Activated CD8-positive, alpha-beta T cell treated with anti-CD3 and anti-CD28 coated beads for 36 hours (primary cell): ENCODE measurements around the gene WDR5B. TPM values are rescaled to one million over a fixed set of nuclear protein-coding genes. Genes with fewer than 3 reads are reported as not detected.

Experiments used
- ATAC-seq: fragments of 200-7000 bp; cut with Tn5 transposase; one replicate; pipeline ENCODE4 v1.10.0; 2021; ENCODE audit warnings: mild to moderate bottlenecking, moderate library complexity
- CTCF ChIA-PET: fragments of 350-600 bp; sonication (Branson Sonifier 250); formaldehyde crosslinking; loops from one replicate; lab custom pipeline; 2021; ENCODE audit warnings: antibody characterized with exemption; lab: Charles Lee
- POLR2A ChIA-PET: fragments of 350-600 bp; sonication (Branson Sonifier 250); formaldehyde crosslinking; loops from one replicate; lab custom pipeline; 2021; ENCODE audit warnings: antibody characterized with exemption; lab: Charles Lee
- DNase-seq: peaks from one replicate; pipeline ENCODE4 v3.0.0-alpha.2; 2020
- H3K27ac Mint-ChIP-seq: one replicate; pipeline ENCODE4 v1.8.0; 2021; ENCODE audit warnings: mild to moderate bottlenecking, mixed read lengths
- H3K27me3 Mint-ChIP-seq: one replicate; pipeline ENCODE4 v1.8.0; 2021; ENCODE audit warnings: mixed read lengths
- H3K36me3 Mint-ChIP-seq: one replicate; pipeline ENCODE4 v1.8.0; 2021; ENCODE audit warnings: low read depth, mixed read lengths
- H3K4me1 Mint-ChIP-seq: one replicate; pipeline ENCODE4 v1.8.0; 2021; ENCODE audit warnings: low read depth, mixed read lengths
- H3K4me3 Mint-ChIP-seq: one replicate; pipeline ENCODE4 v1.8.0; 2021; ENCODE audit warnings: mild to moderate bottlenecking, moderate library complexity, mixed read lengths
- H3K9me3 Mint-ChIP-seq: one replicate; pipeline ENCODE4 v1.8.0; 2021; ENCODE audit warnings: mixed read lengths
- CTCF ChIP-seq: fragments of 200-600 bp; IDR thresholded peaks from one replicate; pipeline ENCODE4 v1.8.0; 2022; ENCODE audit warnings: antibody characterized with exemption, mild to moderate bottlenecking
- intact Hi-C: fragments of 100-400 bp; cut with micrococcal nuclease; formaldehyde crosslinking; loops from one replicate; pipeline ENCODE4 v1.10.0; 2022
- total RNA-seq, 2 experiments: library from RNA; stranded (reverse); gene quantifications; one replicate each; pipeline ENCODE4 v1.2.3, GENCODE V29; 2021

WDR5B gene
- total RNA-seq, 2 experiments from 2014 or later, result 3.2 to 3.4 TPM

- H3K36me3 Mint-ChIP-seq, result peaks cover 74% of the 10 kb centered on the region
- H3K27me3 Mint-ChIP-seq, result no peaks in the 10 kb centered on the region
- POLR2A ChIA-PET, result no interaction called here
- intact Hi-C loops, result loop anchor here (10.0 kb wide), 1 partner anchor 274 kb away; the partner anchor contains the start of gene PARP14
- H3K9me3 Mint-ChIP-seq, result no peaks in the 10 kb centered on the region
- DNase-seq (peak; percentile 19), ATAC-seq (peak; percentile 31)
- H3K4me3 Mint-ChIP-seq, result no peak overlapping the region
- TF ChIP-seq CTCF, result no peak
- peak overlapping the region; percentile 50 for H3K27ac Mint-ChIP-seq
- CTCF ChIA-PET, result interaction anchor here (1.6 kb wide), 1 partner anchor 18 kb away, joined by 6 read pairs; no protein-coding TSS in a partner anchor
- H3K4me1 Mint-ChIP-seq, result peaks cover 63% of the 10 kb centered on the region
These were observed 5.2 kb downstream of the WDR5B start for GRCh38 chr3:122410639-122411038.

DNA sequence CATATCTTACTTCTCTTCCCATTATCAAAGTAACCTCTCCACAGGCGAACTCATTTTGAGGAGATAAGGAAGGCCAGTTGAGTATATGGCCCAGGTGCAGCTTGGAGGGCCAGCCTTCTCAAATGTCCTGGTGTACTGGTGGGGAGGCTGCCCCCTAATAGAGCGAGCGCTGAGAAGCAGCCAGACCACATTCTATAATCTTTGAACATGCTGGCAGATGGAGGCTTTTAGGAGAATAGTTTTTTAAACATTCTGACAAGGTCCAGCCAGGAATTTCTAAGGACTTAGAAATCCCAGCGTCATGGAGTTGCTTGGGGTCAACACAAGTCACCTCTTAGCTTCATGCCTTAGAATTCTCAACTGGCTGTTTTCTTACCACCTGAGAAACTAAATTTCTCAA lies 5.8 kb downstream of the WDR5B start:
- intact Hi-C loops, result loop anchor here (10.0 kb wide), 1 partner anchor 275 kb away; the partner anchor contains the start of gene PARP14
- no peaks in the 10 kb centered on the region for H3K9me3 Mint-ChIP-seq
- no peak for DNase-seq
- peaks cover 62% of the 10 kb centered on the region for H3K4me1 Mint-ChIP-seq
- ATAC-seq, result no peak
- H3K4me3 Mint-ChIP-seq, result no peak overlapping the region
- CTCF ChIA-PET, result interaction anchor here (1.0 to 1.7 kb wide), 2 partner anchors 26 to 269 kb away, joined by 4 to 5 read pairs; partner anchors contain the start of gene FAM162A
- H3K36me3 Mint-ChIP-seq, result peaks cover 75% of the 10 kb centered on the region
- H3K27me3 Mint-ChIP-seq, result no peaks in the 10 kb centered on the region
- TF ChIP-seq CTCF, result no peak
- POLR2A ChIA-PET, result no interaction called here
- peak overlapping the region; percentile 82 for H3K27ac Mint-ChIP-seq

GRCh38 chr3:122409446-122409845 lies 6.4 kb downstream of the WDR5B start:
- H3K9me3 Mint-ChIP-seq, result no peaks in the 10 kb centered on the region
- DNase-seq (no peak), ATAC-seq (no peak)
- no peaks in the 10 kb centered on the region for H3K27me3 Mint-ChIP-seq
- ChIA-PET POLR2A (interaction anchor here (0.6 to 1.6 kb wide), 3 partner anchors 25 to 40 kb away, joined by 3 to 4 read pairs (median 4); partner anchors contain the start of gene FAM162A), CTCF (interaction anchor here (1.0 to 2.3 kb wide), 3 partner anchors 17 to 269 kb away, joined by 4 to 19 read pairs (median 5); partner anchors contain the start of gene FAM162A)
- intact Hi-C loops, result no loop called here
- no peak overlapping the region for H3K4me3 Mint-ChIP-seq
- H3K36me3 Mint-ChIP-seq, result peaks cover 71% of the 10 kb centered on the region
- peaks cover 55% of the 10 kb centered on the region for H3K4me1 Mint-ChIP-seq
- H3K27ac Mint-ChIP-seq, result peak overlapping the region; percentile 82
- no peak for TF ChIP-seq CTCF

GRCh38 chr3:122407946-122408345 lies 7.9 kb downstream of the WDR5B start:
- no peak for DNase-seq
- no peaks in the 10 kb centered on the region for H3K9me3 Mint-ChIP-seq
- CTCF ChIA-PET, result interaction anchor here (0.6 to 2.3 kb wide), 6 partner anchors 8 to 1137 kb away, joined by 3 to 19 read pairs (median 4); partner anchors contain the start of genes FAM162A and WDR5B
- H3K27ac Mint-ChIP-seq, result no peak overlapping the region
- TF ChIP-seq CTCF, result no peak
- peaks cover 46% of the 10 kb centered on the region for H3K4me1 Mint-ChIP-seq
- no peaks in the 10 kb centered on the region for H3K27me3 Mint-ChIP-seq
- no peak for ATAC-seq
- H3K4me3 Mint-ChIP-seq, result no peak overlapping the region
- intact Hi-C loops, result no loop called here
- POLR2A ChIA-PET, result interaction anchor here (0.7 to 1.6 kb wide), 3 partner anchors 9 to 24 kb away, joined by 3 to 4 read pairs (median 3); partner anchors contain the start of gene FAM162A
- peaks cover 67% of the 10 kb centered on the region for H3K36me3 Mint-ChIP-seq

DNA sequence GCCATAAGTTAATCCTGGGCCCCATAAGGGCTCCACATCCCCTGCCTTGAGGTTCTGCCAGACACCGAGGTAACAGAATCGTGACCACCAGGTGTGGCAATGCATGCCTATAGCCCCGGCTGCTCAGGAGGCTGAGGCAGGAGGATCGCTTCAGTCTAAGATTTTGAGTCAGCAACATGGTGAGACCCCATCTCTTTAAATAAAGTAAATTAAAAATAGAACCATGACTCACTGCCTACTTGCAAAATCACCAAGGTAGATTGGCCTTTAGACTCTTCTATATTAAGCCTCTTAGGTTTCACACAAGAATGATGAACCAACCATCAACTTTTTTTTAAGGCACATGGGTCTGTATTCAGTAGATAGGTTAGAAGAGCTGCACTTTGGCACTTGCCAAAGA lies 9.7 kb downstream of the WDR5B start:
- no peak for TF ChIP-seq CTCF
- H3K27me3 Mint-ChIP-seq, result no peaks in the 10 kb centered on the region
- H3K27ac Mint-ChIP-seq, result peak overlapping the region; percentile 79
- H3K36me3 Mint-ChIP-seq, result peaks cover 59% of the 10 kb centered on the region
- CTCF ChIA-PET, result interaction anchor here (1.8 to 2.4 kb wide), 2 partner anchors 13 to 21 kb away, joined by 9 to 10 read pairs; partner anchors contain the start of gene FAM162A
- no peaks in the 10 kb centered on the region for H3K9me3 Mint-ChIP-seq
- DNase-seq (peak; percentile 38), ATAC-seq (peak; percentile 64)
- no peak overlapping the region for H3K4me3 Mint-ChIP-seq
- intact Hi-C loops, result no loop called here
- POLR2A ChIA-PET, result interaction anchor here (2.5 kb wide), 1 partner anchor 10 kb away, joined by 6 read pairs; the partner anchor contains the start of gene WDR5B
- H3K4me1 Mint-ChIP-seq, result peaks cover 35% of the 10 kb centered on the region
